NCI-H526 (cell line): ENCODE data around the gene TRMO.

Source experiments
- DNase-seq, 2 experiments: peaks; one replicate each; lab custom pipeline; 2025; lab: John Stamatoyannopoulos, UW

The TRMO gene

DNA sequence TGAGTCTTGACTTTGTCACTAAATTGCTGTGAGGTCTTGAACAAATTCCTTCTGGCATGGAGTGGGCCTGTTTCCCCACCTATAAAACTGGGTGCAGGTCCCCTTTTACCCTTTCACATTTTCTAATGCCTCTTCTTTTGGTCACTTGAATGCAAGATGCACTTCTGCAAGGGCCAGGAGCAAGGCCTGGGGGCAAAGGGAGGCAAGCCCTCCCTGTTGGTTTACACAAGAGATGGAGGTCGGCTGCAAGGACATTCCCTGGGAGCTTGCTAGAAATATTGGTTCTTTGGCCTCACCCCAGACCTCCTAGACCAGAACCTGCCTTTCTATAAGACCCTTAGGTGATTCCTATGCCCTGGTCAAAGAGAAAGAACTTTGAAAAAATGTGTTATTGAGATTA, 63.5 kb downstream of the TRMO start:
- no peak for DNase-seq

DNA sequence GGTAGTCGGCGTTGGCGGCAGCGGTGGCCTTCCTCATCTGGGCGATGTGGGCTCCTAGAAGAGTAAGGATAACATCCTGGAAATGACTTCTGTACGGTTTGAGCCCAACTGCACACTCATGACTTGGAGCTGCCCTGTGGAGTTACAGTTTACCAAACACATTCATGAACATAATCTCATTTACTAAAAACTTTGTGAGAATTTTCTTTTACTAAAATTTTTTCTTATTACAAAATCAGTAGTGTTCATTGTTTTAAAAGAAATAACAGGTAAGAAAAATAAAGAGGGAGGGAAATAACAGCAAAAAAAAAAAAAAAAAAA, 63.9 kb downstream of the TRMO start:
- no peak for DNase-seq

DNA sequence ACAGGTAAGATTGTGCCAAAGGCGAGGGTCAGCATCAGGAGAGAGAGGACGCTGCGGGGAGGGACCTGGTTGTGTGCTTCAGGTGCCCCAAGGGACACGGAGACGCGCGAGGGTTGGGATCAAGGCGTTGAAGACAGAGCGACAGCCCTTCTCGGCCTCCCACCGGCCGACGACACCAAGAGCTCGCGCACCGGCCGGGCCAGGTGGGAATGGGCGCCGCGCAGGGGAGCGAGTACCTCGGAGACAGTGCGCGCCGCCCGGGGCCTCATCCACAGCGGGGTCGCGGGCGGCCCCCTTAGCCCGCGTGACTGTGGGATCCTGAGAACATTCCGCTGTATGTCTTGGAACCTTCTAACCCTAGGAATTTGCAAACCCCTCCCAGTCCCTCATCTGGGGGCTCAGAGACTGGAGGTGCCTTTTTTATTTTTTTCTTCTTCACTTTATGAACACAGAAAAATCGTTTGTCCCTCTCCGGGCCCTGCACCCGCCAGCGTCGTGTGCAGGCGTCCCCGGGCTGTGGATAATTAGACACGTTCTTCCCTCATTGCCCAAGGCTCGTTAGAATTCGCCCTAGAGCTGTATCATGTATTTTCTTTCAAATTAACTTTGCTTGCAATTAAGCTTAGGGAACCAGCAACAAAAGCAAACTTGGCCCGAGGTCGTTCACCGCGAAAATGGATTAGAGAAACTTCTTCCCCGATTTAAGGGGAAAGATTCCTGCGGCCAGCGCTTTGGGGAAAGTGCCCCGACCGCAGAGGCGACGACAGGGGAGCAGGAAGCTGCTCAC, 64.5 kb downstream of the TRMO start:
- DNase-seq = no peak

GRCh38 chr9:97856857-97857605, 65.3 kb downstream of the TRMO start:
- DNase-seq = no peak

DNA sequence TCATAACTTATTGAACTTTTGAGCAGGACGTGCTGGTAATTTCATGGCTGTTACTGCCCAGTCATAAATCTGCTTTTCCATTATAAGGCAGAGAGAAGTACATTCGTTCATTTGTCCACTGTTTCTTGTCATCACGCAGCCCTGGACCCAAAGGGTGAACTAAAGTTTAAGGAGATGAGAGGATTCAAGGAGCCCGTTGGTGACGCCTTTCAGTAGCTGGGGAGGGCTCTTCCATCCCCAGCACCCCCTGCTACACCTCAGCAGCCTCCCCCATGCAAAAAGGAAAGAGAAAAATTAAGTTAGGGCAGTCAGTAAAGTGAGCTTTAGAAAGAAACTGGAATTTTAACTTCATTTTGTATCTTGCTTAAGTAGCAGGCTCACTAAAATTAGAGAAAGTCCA, 66.4 kb downstream of the TRMO start:
- no peak for DNase-seq

DNA sequence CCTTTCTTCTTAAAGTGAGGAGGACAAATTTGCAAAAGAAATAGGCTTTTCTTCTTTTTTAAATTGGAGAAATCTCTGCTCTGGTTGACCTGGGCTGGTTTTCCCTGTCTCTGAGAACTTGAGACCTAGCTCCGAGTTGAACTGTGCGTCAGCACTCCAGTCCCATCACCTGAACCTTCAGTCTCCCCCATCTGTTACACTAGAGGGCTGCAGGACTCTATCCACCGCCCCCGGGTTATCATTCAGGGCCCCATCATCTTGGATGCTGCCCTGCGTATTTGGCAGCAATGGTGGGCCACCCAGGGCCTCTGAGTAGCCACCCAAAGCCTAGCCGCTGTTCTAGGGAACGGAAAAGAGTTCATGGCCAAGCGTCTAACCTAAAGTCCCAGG, 66.8 kb downstream of the TRMO start:
- DNase-seq = no peak

GRCh38 chr9:97854696-97855485, 67.4 kb downstream of the TRMO start:
- DNase-seq = no peak
